Measurements from ENCODE around the gene CTNNA3.
"Not testable (repeated sequence)": the region's sequence is repeated elsewhere in the genome, so short reads cannot be mapped to it uniquely, and the experiment has no call there.

Gene CTNNA3

DNA sequence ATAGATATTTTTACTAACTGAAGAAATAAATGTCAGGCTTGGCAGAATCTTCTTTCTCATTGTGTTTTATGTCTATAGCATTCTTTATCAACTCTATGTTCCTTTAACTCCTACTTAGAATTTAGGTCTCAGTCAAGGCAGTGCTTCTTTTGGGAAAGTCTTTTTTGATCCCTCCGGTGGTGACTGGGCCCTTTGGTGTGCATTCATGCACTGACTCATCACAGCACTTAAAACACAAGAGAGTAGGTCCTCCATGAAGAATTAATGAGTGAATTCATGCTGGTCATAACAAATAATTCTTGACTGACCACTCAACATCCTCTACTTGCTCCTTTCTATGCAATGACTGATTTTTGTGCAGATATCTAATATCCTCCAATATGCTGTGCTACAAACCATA is 1229.0 kb downstream of the CTNNA3 start:
- no peak for DNase-seq

DNA sequence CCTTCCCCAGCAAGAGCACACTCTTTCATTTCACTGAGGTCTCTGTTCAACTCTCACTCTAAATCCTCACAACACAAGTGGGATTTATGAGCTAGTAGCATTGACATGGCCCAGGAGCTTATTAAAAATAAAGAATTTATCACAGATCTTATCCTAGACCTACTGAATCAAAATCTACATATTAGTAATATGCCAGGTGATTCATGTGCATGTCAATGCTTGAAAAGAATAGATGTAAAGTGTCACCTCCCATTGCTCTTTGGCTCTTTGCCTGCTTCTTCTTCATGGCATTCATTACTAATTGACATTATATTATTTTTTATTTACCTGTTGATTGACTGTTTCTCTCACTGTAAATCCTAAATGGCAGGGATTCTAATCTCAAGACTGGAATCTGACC is 1229.4 kb downstream of the CTNNA3 start:
- DNase-seq: no peak

DNA sequence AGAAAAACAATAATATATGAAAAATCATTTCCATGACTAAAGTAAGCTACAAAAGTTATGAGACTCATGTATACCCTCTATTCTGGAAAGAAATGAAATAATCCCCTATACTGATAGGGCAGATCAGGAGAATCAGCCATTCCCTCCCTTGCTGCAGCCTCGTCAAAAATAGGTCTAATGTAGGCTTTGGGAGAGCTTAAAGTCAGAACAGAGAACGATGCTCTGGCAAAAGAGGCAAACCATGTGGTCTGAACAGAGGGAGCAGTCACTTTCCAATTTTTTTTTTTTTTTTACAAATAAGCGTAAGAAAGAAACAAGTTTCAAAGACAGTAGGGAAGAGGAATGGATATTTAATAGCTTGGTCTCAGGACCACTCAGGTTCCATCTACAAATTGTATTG is 1232.4 kb downstream of the CTNNA3 start:
- DNase-seq: no peak

DNA sequence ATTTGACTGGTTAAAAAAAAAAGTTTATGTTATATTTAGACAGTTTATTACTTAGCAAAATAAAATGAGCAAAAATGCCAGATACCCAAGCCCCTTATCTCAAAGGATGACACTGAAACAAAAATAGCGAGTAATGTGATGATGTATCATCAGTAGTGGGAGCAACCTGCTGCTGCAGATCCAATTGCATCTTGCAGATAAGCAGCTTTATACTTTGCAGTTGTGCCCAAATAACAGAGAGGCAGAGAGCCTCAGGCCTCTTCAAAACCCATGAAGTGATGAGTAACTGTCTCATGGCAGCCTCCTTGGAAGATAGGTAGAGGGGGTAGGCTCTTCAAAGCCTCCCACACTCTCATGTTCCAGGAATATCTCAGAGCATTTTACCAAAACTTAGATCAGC is 1238.4 kb downstream of the CTNNA3 start:
- DNase-seq: no peak

DNA sequence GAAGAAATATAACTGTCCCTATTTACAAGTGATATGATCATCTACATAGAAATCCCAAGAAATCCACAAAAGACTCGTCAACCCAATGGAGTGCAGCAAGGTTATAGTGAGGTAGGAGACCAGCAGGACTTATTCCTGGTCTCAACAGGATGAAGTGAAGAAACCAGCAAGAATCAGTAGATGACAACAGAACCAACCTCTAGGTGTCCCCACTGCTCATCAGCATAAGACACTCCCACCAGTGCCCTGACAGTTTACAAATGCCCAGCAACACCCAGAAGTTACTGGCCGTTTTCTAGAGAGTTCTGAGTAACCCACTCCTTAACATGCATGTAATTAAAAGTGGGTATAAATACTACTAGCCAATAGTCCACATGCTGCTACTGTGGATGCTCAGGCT is 1240.7 kb downstream of the CTNNA3 start:
- DNase-seq: no peak

DNA sequence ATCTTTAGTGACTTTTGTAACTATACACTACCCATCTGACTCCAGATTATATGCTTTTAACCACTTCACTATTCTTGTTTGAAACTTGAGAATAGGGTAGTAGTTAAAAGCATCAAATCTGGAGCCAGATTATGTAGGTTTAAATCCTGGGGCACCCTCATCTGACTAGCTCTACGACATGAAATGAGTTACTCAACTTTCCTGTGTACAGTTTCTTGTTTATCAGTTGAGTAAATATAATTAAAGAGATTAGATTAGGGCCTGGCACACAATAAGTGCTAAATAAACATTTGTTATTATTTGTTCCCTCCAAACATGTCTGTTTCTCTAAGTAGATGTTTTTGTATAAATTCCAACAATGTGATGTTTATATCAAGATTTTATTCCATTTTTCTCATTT is 1255.4 kb downstream of the CTNNA3 start:
- no peak for DNase-seq

DNA sequence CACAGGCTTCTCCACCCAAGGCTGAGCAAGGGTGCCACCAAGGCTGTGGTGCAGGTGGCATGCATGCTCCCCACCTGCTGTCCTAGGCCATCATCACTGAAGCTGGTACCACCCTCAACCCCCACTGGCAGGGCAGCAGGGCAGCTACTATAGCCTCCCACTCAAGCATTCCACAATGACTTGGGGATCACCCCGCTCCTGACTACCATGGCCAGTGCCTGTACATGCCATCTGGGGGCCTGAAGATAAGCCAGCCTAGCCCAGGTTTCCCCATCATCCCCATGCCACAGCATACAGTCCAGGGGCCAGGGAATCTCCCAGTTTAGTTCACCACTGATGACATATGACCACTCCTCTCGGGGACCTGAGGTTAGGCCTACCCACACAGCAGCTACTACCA is 1281.1 kb downstream of the CTNNA3 start:
- DNase-seq: no peak

DNA sequence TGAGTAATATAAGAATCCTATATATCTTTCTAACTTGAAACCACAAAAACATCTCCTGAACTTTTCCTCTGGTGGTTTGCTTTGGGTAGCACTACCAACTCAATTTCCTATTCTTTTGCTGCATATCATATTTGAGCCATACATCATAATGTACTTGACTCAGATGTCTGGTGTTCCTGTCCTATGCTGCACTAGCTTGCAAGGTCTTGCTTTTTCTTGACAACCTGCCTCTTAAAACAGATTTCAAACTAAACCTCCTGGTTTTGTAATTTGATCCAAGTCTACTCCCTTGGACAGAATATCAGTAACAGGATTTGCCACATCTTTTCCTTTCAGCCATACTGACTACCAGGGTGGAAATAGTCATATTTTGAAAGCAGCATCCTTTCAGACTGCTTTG is 1290.4 kb downstream of the CTNNA3 start:
- DNase-seq: no peak

DNA sequence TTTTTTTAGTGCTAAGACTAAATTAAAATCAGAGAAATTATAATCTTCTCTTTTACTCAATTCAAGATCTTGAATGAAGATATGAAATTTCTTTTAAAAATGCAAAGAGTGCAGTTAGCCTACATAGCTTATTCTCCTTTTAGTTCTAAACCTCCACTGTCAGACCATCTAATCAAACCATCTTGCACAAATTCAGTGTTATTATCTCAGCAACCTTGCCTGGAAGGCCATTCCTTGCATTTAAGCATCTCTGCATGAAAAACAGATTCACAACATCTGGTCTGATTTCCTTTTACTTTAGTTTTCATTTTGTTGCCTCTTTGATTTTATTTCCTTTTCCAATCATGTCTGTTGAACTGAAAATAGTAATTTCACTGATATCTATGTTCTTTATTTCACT is 1297.3 kb downstream of the CTNNA3 start:
- DNase-seq: no peak

DNA sequence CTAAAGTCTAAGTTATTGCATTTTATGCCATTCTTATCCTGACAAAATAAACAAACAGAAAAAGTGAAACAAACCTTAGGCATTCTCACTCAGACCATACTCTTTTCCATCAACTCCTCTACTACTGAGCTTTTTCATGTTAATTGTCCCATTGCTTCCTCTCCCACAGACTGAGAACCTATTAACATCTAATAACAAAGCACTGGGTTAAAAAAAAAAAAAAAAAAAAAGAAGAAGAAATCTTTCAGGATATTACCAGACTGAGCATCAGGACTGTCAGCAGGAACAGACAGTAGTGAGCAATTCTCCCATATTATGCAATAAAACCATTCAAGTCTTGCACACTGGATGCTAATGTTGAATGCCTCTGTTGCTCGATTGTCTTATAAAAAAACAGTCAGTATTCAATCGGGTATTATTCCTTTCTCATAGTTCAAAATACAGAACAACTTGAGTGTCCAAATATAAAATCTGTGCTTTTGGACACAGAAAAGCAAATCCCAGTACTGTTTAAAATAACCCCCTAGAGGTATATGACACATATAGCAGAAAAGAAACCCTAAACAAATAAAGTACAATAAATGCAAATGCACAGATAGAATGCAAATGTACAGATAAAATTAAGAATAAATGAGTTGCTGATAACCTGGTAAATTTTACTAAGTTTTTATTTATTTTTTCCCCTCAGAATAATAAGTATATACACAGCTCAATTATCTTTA is 1301.5 kb downstream of the CTNNA3 start:
- DNase-seq: no peak

DNA sequence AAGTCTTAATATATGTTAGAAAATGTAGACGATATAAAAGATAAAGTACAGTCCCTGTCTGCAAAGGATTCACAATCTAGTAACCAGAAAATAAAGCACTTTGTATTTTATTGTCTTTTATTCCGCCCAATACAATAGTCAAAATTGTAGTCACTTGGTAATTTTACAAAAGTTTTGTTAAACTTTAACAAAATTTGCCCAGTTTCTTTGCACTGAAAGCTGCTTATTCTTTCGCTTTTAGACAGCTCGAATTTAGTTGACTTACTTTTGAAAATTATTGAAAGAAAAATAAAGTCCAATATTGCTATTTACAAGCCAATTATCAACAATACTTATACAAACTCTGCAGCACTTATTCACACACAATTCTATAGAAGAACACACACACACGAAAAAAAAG is 1305.1 kb downstream of the CTNNA3 start:
- DNase-seq: no peak

DNA sequence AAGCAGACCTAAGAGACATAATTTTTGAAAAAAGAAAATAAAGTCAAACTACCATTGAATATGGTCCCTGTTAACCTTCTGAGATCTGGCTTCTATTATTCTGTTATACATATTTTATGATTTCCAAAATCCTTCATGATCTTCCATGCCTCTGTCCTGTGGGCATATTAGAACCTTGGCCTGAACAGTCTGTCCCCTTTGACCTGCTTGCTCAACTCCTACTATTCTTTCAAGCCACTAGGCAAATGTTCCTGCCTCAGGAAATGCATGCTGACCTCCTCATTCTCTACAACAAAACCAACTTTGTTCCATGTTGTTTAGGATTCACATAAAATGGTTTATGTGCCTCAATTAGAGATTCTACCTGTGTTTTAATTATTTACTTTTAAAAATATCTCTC is 1315.0 kb downstream of the CTNNA3 start:
- no peak for DNase-seq

DNA sequence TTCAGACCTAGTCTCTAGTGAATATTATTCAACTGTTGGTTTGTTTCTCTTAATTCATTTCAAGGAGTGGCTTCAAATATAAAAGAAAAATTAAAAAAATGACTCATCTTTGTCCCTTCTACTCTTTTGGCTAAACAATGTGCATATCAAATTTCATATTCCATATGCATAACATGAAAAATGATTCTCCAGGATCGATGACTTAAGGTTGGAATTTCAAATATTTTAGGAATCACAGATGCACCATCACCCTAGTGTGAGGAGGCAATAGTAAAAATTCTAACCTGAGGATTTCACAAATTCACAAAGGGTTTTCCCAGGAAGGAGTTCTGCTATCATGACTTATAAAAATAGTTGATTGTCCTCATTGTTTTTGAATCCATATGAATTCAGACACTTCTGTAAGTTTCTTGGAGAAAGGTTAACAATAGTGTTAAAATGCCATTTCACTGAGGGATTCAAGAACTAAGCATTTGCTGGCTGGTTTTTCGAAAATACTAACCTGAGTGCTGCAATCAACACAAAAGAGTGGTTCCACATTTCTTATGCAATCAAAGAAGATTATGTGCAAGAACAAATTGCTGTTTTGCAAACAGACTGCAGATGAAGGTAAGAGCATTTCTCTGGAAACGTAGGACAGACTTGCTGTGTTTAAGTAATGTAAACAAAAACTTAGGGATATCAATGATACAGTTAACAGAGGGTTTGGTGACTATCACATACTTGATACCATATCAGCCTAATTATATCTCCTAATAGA is 1317.7 kb downstream of the CTNNA3 start:
- no peak for DNase-seq

DNA sequence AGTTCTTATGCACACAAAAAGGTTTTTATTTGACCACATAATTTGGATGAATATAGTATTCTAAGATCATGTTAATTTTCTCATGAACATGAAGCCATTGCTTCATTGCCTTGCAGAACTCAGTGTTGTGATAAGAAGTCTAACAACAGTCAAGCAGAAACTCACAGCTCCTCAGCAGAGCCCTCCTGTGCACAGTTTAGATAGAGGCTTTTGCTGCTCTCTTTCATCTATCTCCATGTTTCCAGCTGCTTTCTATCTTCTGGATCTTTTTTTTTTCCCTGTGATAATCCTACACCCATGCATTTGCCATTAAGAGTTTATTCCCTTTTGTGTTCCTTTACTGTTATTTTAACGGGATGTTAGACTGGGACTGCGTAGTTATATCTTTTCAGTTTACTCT is 1327.8 kb downstream of the CTNNA3 start:
- no peak for DNase-seq

DNA sequence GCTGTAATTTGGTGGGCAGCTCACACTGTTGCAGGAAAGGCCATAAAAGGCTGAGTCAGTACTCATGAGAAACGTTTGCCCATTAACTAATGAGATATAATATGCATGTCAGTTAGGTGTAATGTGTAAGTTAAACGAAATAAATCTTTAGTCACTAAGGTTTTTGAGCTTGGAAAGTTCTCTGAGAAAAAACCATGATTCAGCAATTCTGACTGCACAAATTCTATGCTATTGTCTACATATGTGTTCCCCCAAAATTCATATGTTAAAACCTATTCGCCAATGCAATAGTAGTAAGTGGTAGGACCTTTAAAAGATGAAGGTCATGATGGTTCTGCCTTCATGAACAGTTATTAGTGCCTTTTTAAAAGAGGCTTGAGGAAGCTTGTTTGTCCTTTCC is 1329.8 kb downstream of the CTNNA3 start:
- DNase-seq: no peak

DNA sequence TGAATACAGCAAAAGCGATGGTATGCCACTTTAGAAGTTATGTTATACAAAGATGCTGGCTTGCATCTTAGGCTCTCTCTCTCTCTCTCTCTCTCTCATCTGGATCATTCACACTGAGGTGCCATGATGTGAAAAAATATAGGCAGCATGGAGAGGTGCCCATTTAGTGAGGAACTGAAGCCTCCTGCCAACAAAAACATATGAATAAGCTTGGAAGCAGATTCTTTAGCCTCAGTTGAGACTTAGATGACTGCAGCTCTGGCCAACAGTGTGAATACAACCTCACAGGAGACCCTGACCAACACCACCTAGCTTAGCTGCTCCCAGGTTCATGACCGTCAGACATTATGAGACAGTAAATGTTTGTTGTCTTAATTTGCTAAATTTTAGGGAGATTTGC is 1330.3 kb downstream of the CTNNA3 start:
- DNase-seq: no peak

DNA sequence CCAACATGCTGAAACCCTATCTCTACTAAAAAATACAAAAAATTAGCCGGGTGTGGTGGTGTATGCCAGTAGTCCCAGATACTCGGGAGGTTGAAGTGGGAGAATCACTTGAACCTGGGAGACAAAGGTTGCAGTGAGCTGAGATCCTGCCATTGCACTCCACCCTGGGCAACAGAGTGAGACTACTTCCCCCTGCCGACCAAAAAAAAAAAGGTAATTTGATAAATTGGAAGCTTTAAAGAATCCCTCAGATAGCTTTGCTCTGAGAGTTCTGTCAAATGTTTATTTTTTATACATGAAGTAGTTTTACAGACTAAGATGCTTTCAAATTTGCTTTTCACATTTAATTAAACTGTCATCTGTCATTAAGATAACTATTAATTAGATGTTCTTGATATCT is 1333.5 kb downstream of the CTNNA3 start:
- DNase-seq: no peak

DNA sequence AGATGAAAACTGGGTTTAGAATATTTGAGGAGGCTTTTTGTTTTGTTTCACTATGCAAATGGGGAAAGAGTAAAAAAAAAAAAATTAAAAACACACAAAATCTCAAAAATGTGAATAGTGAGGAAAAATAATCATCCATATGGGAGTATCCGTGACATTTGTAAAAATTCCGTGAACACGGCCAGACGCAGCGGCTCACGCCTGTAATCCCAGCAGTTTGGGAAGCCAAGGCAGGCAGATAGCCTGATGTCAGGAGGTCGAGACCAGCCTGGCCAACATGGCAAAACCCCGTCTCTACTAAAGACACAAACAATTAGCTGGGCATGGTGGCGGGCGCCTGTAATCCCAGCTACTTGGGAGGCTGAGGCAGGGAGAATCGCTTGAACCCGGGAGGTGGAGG is 1342.2 kb downstream of the CTNNA3 start:
- DNase-seq: not testable (repeated sequence)

DNA sequence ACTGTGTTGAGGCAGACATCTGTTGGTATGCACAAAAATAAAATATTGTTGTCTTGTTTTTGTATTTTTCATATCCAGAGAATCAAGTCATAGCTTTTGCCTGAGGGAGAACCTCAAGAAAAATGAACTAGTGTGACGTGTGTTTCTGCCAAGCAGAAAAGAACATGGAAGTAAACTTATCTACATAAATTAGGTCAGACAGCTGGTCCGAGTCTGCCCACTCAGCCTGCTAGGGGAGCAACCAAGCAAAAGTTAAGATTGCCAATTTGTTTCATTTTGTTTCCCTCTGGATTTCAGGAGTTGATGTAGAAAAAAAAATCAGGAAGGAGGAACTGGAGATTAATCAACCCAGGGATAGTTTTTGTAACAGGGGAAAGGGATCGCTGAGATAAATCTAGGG is 1342.6 kb downstream of the CTNNA3 start:
- no peak for DNase-seq

DNA sequence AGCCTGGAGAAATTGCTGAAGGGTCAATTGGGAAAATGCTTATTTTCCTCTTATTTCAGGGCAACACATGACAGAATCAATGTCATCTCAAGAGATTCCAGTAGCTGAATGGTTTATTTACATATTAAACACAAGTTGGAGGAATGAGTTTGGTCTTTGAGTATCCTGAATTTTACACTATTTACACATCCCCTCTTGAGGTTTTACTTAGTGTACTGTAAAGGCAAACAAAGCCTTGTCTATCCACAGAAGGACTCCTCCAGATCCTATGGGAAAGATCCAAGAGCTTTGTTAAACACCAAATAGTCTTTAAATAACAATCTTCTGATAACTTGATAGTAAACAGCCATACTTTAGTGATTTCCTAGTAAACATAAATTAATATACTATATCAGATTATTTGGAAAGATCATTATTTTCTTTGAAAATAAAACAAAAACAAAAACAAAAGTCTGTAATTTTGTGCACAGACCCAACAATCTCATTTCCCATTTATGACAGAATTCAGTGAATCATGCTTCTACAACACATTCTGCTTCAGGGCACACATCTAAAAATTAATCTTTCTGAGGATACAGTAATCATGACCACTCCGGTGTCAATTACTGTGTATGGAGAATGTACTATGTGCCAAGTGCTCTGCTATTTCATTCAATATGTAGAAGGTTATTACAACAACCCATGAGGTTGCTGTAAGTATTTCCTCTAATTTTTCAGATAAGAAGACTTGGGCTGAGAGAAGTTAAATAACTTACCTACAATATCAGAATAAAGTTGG is 1345.2 kb downstream of the CTNNA3 start:
- DNase-seq: peak; percentile 5

DNA sequence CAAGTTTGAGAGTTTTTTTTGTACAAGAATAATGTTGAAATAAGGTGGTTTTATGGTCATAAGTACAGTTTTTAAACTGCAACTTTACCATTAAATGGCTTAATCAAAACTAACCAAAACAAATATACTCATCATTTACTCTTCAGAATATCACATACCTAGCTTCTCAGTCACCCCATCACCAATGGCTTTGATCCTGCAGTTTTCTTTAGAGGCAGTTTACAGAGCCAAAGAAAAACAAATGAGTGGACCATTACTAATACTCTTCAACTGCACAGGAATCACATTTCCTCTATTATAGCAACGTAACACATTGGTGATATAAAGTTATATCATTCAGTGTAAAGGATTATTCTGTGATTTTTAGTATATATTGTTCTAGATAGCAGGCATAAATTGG is 1346.3 kb downstream of the CTNNA3 start:
- DNase-seq: no peak

DNA sequence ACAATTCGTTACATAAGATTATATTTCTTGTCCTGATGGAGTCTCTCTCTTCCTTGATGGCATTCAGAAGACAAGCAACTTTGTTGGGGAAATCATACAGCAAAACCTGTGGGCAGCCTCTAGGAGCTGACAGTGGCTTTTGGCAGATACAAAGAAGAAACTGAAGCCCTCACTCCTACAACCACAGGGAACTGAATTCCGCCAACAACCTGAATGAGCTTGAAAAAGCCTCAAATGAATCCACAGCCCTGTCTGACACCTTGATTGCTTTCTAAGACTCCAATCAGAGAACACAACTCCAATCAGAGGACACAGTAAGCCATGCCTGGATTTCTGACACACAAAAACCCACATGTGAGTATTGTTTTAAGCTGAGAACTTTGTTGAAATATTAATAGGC is 1346.9 kb downstream of the CTNNA3 start:
- no peak for DNase-seq

DNA sequence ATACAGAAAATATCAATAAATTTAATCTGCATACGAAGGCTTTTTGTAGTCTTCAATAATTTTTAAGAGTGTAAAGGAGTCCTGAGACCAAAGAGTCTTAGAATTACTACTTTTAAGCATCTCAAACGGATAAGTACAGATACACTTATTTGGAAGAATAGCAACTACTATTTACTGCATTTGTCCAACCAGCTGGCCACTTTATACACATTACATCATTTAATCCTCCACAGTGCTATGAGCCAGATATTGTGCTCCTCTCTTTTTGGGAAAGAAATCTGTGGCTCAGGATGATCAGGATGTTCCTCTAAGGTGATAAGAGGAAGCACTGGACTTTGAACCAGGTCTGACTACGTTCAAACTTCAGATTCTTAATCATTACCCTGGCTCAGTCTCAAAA is 1358.8 kb downstream of the CTNNA3 start:
- no peak for DNase-seq

DNA sequence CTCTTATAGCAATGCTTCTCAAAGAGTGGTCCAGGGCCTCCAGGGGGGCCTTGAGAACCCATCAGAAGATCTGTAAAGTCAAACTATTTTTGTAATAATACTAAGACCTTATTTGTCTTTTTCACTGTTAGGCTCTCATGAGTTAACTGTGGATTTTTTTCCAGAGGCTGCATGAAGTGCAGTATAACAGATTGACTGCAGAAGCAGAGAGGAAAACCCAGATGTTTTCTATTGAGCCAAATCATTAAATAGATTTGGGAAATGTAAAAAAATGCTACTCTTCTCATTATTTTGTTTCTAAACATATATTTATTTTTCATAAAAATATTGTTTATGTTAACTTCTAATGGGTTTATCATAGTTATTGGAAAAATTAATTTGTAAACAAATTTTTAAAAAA is 1359.2 kb downstream of the CTNNA3 start:
- no peak for DNase-seq
